ENCODE measurements around the gene MPZL2. TPM values are rescaled to one million over a fixed set of nuclear protein-coding genes. Genes with fewer than 3 reads are reported as not detected.

The MPZL2 gene
- total and polyA plus RNA-seq, 2 of the 13 experiments (the other 11 are each of a cell fraction or from before 2014, with no cell fraction given), result 27.9 to 53.7 TPM

- TF ChIP-seq MAX (IDR thresholded peaks at IDR 0.05) (peak; percentile 67), U2AF2 (IDR thresholded peaks at IDR 0.05; ENCODE audit: low read depth, low read length) (no peak), ZNF225 (CRISPR knock-in tag; IDR thresholded peaks at IDR 0.05) (no peak), ZNF614 (CRISPR knock-in tag; IDR thresholded peaks at IDR 0.05; ENCODE audit: borderline replicate concordance) (peak; percentile 95), ZNF280D (CRISPR knock-in tag; IDR thresholded peaks at IDR 0.05) (peak; percentile 59; the same call in 1 of the 2 replicates), SKIL (CRISPR knock-in tag; IDR thresholded peaks at IDR 0.05; ENCODE audit: borderline replicate concordance) (peak; percentile 81; the same call in 1 of the 2 replicates), HIVEP1 (CRISPR knock-in tag; IDR thresholded peaks at IDR 0.05) (peak; percentile 48; the same call in 1 of the 2 replicates), KDM1A (CRISPR knock-in tag; IDR thresholded peaks at IDR 0.05) (no peak; the same call in 1 of the 2 replicates), NFIB (CRISPR knock-in tag; IDR thresholded peaks at IDR 0.05; ENCODE audit: borderline replicate concordance) (no peak), REL (CRISPR knock-in tag; conservative IDR thresholded peaks at IDR 0.05) (no peak), NFIC (IDR thresholded peaks at IDR 0.05; ENCODE audit: low read length) (peak; percentile 74), ZNF761 (CRISPR knock-in tag; conservative IDR thresholded peaks at IDR 0.05) (peak; percentile 87), POGZ (CRISPR knock-in tag; IDR thresholded peaks at IDR 0.05) (peak; percentile 80), THAP7 (CRISPR knock-in tag; IDR thresholded peaks at IDR 0.05) (0 out of 2 replicates have a peak, but pooled peaks have one; percentile 55), ZZZ3 (CRISPR knock-in tag; IDR thresholded peaks at IDR 0.05; ENCODE audit: borderline replicate concordance) (peak; percentile 74; the same call in 1 of the 2 replicates), FOXA3 (CRISPR knock-in tag; IDR thresholded peaks at IDR 0.05) (peak; percentile 82), ZNF839 (CRISPR knock-in tag; IDR thresholded peaks at IDR 0.05; ENCODE audit: borderline replicate concordance) (no peak), RBAK (CRISPR knock-in tag; IDR thresholded peaks at IDR 0.05) (peak; percentile 72; the same call in 1 of the 2 replicates), THRA (CRISPR knock-in tag; IDR thresholded peaks at IDR 0.05; ENCODE audit: borderline replicate concordance) (peak; percentile 64; the same call in 1 of the 2 replicates), IRF2 (CRISPR knock-in tag; IDR thresholded peaks at IDR 0.05) (peak; percentile 89), KLF16 (CRISPR knock-in tag; IDR thresholded peaks at IDR 0.05) (peak in 1 of 2 experiments; percentile 68; a peak in 1 of 4 replicates)
These were observed 51.9 kb downstream of the MPZL2 start (continued) for GRCh38 chr11:118212131-118212725.
